Caco-2 (cell line): ENCODE measurements around the gene RASSF8. TPM values are rescaled to one million over a fixed set of nuclear protein-coding genes. Genes with fewer than 3 reads are reported as not detected.

ENCODE experiments used
- BruUV-seq: library from RNA; stranded (reverse); fragments of 400-500 nt; replicated peaks from 2 replicates; lab custom pipeline; 2021; lab: Mats Ljungman, UMichigan
- CTCF ChIA-PET: fragments of 300-600 bp; sonication (Branson Sonifier 250); formaldehyde crosslinking; loops from one replicate; lab custom pipeline; 2022; ENCODE audit warnings: antibody characterized with exemption; lab: Charles Lee
- POLR2A ChIA-PET: fragments of 300-600 bp; sonication (Branson Sonifier 250); formaldehyde crosslinking; loops from one replicate; lab custom pipeline; 2022; ENCODE audit warnings: antibody characterized with exemption; lab: Charles Lee
- DNase-seq, 2 experiments: peaks; one replicate each; pipeline versions ENCODE4 v3.0.0 to v3.0.0-alpha.2; 2020 to 2022
- H3K27me3 ChIP-seq: replicated peaks from 2 replicates; pipeline ENCODE4 v1.6.0; 2011; ENCODE audit warnings: low read length; ENCODE audit not compliant: control insufficient read depth, insufficient read depth
- H3K36me3 ChIP-seq: 2 replicates; pipeline ENCODE4 v1.5.1; 2011; ENCODE audit warnings: low read length; ENCODE audit not compliant: control insufficient read depth, insufficient read depth
- H3K4me1 ChIP-seq: fragments of 250-450 bp; sonication (Bioruptor Pico); 2 replicates; pipeline ENCODE4 v1.5.1; 2020; ENCODE audit warnings: mild to moderate bottlenecking
- H3K4me3 ChIP-seq: 2 replicates; pipeline ENCODE4 v1.5.1; 2011; ENCODE audit warnings: low read depth, mild to moderate bottlenecking, control low read depth, low read length
- H3K9me3 ChIP-seq: fragments of 250-450 bp; sonication (Bioruptor Pico); 2 replicates; pipeline ENCODE4 v1.5.1; 2020; ENCODE audit warnings: mild to moderate bottlenecking, moderate library complexity
- H3K27ac Mint-ChIP-seq: one replicate; pipeline ENCODE4 v1.8.0; 2022; ENCODE audit warnings: mixed read lengths; ENCODE audit not compliant: unreplicated experiment
- H3K27me3 Mint-ChIP-seq: one replicate; pipeline ENCODE4 v1.8.0; 2022; ENCODE audit warnings: mixed read lengths; ENCODE audit not compliant: insufficient read depth, unreplicated experiment
- H3K36me3 Mint-ChIP-seq: one replicate; pipeline ENCODE4 v1.8.0; 2022; ENCODE audit warnings: mild to moderate bottlenecking, mixed read lengths; ENCODE audit not compliant: insufficient read depth, unreplicated experiment
- H3K4me1 Mint-ChIP-seq: one replicate; pipeline ENCODE4 v1.8.0; 2022; ENCODE audit warnings: low read depth, mixed read lengths; ENCODE audit not compliant: unreplicated experiment
- H3K4me3 Mint-ChIP-seq: one replicate; pipeline ENCODE4 v1.8.0; 2022; ENCODE audit warnings: mild to moderate bottlenecking, moderate library complexity, mixed read lengths; ENCODE audit not compliant: unreplicated experiment
- H3K9me3 Mint-ChIP-seq: one replicate; pipeline ENCODE4 v1.8.0; 2022; ENCODE audit warnings: mixed read lengths; ENCODE audit not compliant: unreplicated experiment
- CTCF ChIP-seq, 2 experiments: fragments of 200-600 bp in 1 of 2; IDR thresholded peaks; 1 replicate in 1 of 2; 2 replicates in 1 of 2; pipeline versions ENCODE4 v1.5.1 to v1.8.0; 2011 to 2022; ENCODE audit warnings: antibody characterized with exemption in 1 of 2, control low read depth in 1 of 2, inconsistent platforms in 1 of 2, low read depth in 1 of 2, low read length in 1 of 2, mild to moderate bottlenecking in 1 of 2, moderate library complexity in 1 of 2; ENCODE audit not compliant: insufficient read depth in 1 of 2, severe bottlenecking in 1 of 2, unreplicated experiment in 1 of 2
- intact Hi-C: fragments of 100-400 bp; cut with micrococcal nuclease; formaldehyde crosslinking; loops from one replicate; pipeline ENCODE4 v1.10.0; 2022; ENCODE audit not compliant: unreplicated experiment
- total RNA-seq: library from RNA; stranded (reverse); gene quantifications from 2 replicates; pipeline ENCODE4 v1.2.3, GENCODE V29; 2022

Gene RASSF8
- total RNA-seq, 1 experiment from 2014 or later = 143 TPM

GRCh38 chr12:25959071-25959961 is 834 bp downstream of the RASSF8 start:
- Histone ChIP-seq H3K9me3 (no peaks in the 10 kb centered on the region), H3K4me1 (0 out of 2 replicates have a peak, but pooled peaks cover 6% of the 10 kb centered on the region), H3K27me3 (no peaks in the 10 kb centered on the region), H3K36me3 (no peaks in the 10 kb centered on the region; the same call in 1 of the 2 replicates), H3K4me3 (peak overlapping the region; percentile 66)
- TF ChIP-seq CTCF (IDR thresholded peaks at IDR 0.05; ENCODE audit: insufficient read depth in 1 of 2, low read depth in 1 of 2, low read length in 1 of 2, severe bottlenecking in 1 of 2, unreplicated experiment in 1 of 2) = no peak
- peaks cover 8% of the 10 kb centered on the region for H3K4me1 Mint-ChIP-seq
- no TSS peak for BruUV-seq
- peaks cover 26% of the 10 kb centered on the region for H3K36me3 Mint-ChIP-seq
- peak overlapping the region; percentile 89 for H3K4me3 Mint-ChIP-seq
- DNase-seq = peak; percentile 68 to 78
- POLR2A ChIA-PET = interaction anchor here (0.5 to 0.7 kb wide), 4 partner anchors 9 to 345 kb away, joined by 3 to 5 read pairs (median 3); no protein-coding TSS in a partner anchor
- peak overlapping the region; percentile 84 for H3K27ac Mint-ChIP-seq
- CTCF ChIA-PET = interaction anchor here (1.0 to 1.1 kb wide), 2 partner anchors 14 to 187 kb away, joined by 3 read pairs; no protein-coding TSS in a partner anchor
- H3K27me3 Mint-ChIP-seq = no peaks in the 10 kb centered on the region
- H3K9me3 Mint-ChIP-seq = no peaks in the 10 kb centered on the region
- intact Hi-C loops = loop anchor here (2.0 to 5.0 kb wide), 3 partner anchors 37 to 82 kb away; no protein-coding TSS in a partner anchor

- ChIA-PET POLR2A (interaction anchor here (0.6 kb wide), 1 partner anchor 346 kb away, joined by 3 read pairs; no protein-coding TSS in a partner anchor), CTCF (interaction anchor here (0.6 to 0.7 kb wide), 2 partner anchors 143 to 347 kb away, joined by 3 to 4 read pairs; no protein-coding TSS in a partner anchor)
- Histone ChIP-seq H3K4me1 (0 out of 2 replicates have a peak, but pooled peaks cover 6% of the 10 kb centered on the region), H3K36me3 (no peaks in the 10 kb centered on the region; the same call in 1 of the 2 replicates), H3K4me3 (peak overlapping the region; percentile 66), H3K9me3 (no peaks in the 10 kb centered on the region), H3K27me3 (no peaks in the 10 kb centered on the region)
- intact Hi-C loops = loop anchor here (1.0 to 5.0 kb wide), 2 partner anchors 53 to 132 kb away; no protein-coding TSS in a partner anchor
- BruUV-seq = no TSS peak
- no peaks in the 10 kb centered on the region for H3K27me3 Mint-ChIP-seq
- peaks cover 8% of the 10 kb centered on the region for H3K4me1 Mint-ChIP-seq
- peak in 1 of 2 experiments; percentile 10 for TF ChIP-seq CTCF (IDR thresholded peaks at IDR 0.05; ENCODE audit: insufficient read depth in 1 of 2, low read depth in 1 of 2, low read length in 1 of 2, severe bottlenecking in 1 of 2, unreplicated experiment in 1 of 2)
- peaks cover 26% of the 10 kb centered on the region for H3K36me3 Mint-ChIP-seq
- H3K4me3 Mint-ChIP-seq = peak overlapping the region; percentile 89
- no peak for DNase-seq
- H3K27ac Mint-ChIP-seq = peak overlapping the region; percentile 84
- H3K9me3 Mint-ChIP-seq = no peaks in the 10 kb centered on the region
These were observed 1.7 kb downstream of the RASSF8 start for GRCh38 chr12:25960143-25960542.

GRCh38 chr12:25960961-25961360 is 2.5 kb downstream of the RASSF8 start:
- POLR2A ChIA-PET = no interaction called here
- H3K27me3 Mint-ChIP-seq = no peaks in the 10 kb centered on the region
- H3K9me3 ChIP-seq = no peaks in the 10 kb centered on the region
- H3K36me3 Mint-ChIP-seq = peaks cover 30% of the 10 kb centered on the region
- H3K9me3 Mint-ChIP-seq = no peaks in the 10 kb centered on the region
- CTCF ChIA-PET = no interaction called here
- peak overlapping the region; percentile 89 for H3K4me3 Mint-ChIP-seq
- BruUV-seq = no TSS peak
- DNase-seq = no peak
- no peak overlapping the region for H3K4me3 ChIP-seq
- no peak for TF ChIP-seq CTCF (IDR thresholded peaks at IDR 0.05; ENCODE audit: insufficient read depth in 1 of 2, low read depth in 1 of 2, low read length in 1 of 2, severe bottlenecking in 1 of 2, unreplicated experiment in 1 of 2)
- no peaks in the 10 kb centered on the region for H3K27me3 ChIP-seq
- H3K36me3 ChIP-seq = no peaks in the 10 kb centered on the region; the same call in 1 of the 2 replicates
- no peak overlapping the region for H3K27ac Mint-ChIP-seq
- peaks cover 8% of the 10 kb centered on the region for H3K4me1 Mint-ChIP-seq
- H3K4me1 ChIP-seq = 0 out of 2 replicates have a peak, but pooled peaks cover 6% of the 10 kb centered on the region
- intact Hi-C loops = loop anchor here (1.0 to 5.0 kb wide), 2 partner anchors 52 to 131 kb away; no protein-coding TSS in a partner anchor
